ENCODE measurements around the gene EYS.
A peak's percentile ranks its signal among the peaks of the same experiment; 100 is the strongest.

Gene EYS

GRCh38 chr6:64591676-64592036 lies 1115.4 kb downstream of the EYS start:
- no peak for DNase-seq (ENCODE audit: low read depth)

- no peak for DNase-seq (ENCODE audit: low read depth)
Measured at GRCh38 chr6:64590965-64591675, 1115.9 kb downstream of the EYS start.

GRCh38 chr6:64589961-64590360 lies 1117.1 kb downstream of the EYS start:
- no peak for DNase-seq (ENCODE audit: low read depth)

- DNase-seq (ENCODE audit: low read depth), result peak; percentile 72
Measured at GRCh38 chr6:64580346-64580745, 1126.7 kb downstream of the EYS start.

GRCh38 chr6:64553249-64553786 lies 1153.7 kb downstream of the EYS start:
- no peak for DNase-seq (ENCODE audit: low read depth)

GRCh38 chr6:64547594-64548268 lies 1159.3 kb downstream of the EYS start:
- no peak for DNase-seq (ENCODE audit: low read depth)

GRCh38 chr6:64539917-64540316 lies 1167.1 kb downstream of the EYS start:
- DNase-seq (ENCODE audit: low read depth), result no peak

- no peak for DNase-seq (ENCODE audit: low read depth)
Measured at GRCh38 chr6:64538722-64539121, 1168.3 kb downstream of the EYS start.

- DNase-seq (ENCODE audit: low read depth), result no peak
Measured at GRCh38 chr6:64527899-64528298, 1179.1 kb downstream of the EYS start.

GRCh38 chr6:64522859-64523258 lies 1184.2 kb downstream of the EYS start:
- DNase-seq (ENCODE audit: low read depth), result no peak

GRCh38 chr6:64520050-64520449 lies 1187.0 kb downstream of the EYS start:
- peak; percentile 98 for DNase-seq (ENCODE audit: low read depth)

- DNase-seq (ENCODE audit: low read depth), result no peak
Measured at GRCh38 chr6:64516393-64516792, 1190.6 kb downstream of the EYS start.

GRCh38 chr6:64507661-64508060 lies 1199.4 kb downstream of the EYS start:
- no peak for DNase-seq (ENCODE audit: low read depth)

- no peak for DNase-seq (ENCODE audit: low read depth)
Measured at GRCh38 chr6:64505312-64505711, 1201.7 kb downstream of the EYS start.

GRCh38 chr6:64504503-64504902 lies 1202.5 kb downstream of the EYS start:
- DNase-seq (ENCODE audit: low read depth), result peak; percentile 21

GRCh38 chr6:64502801-64503200 lies 1204.2 kb downstream of the EYS start:
- DNase-seq (ENCODE audit: low read depth), result peak; percentile 35

GRCh38 chr6:64497634-64498033 lies 1209.4 kb downstream of the EYS start:
- DNase-seq (ENCODE audit: low read depth), result no peak

- no peak for DNase-seq (ENCODE audit: low read depth)
Measured at GRCh38 chr6:64489763-64490162, 1217.3 kb downstream of the EYS start.

GRCh38 chr6:64486578-64487351 lies 1220.3 kb downstream of the EYS start:
- no peak for DNase-seq (ENCODE audit: low read depth)

GRCh38 chr6:64483956-64484499 lies 1223.0 kb downstream of the EYS start:
- no peak for DNase-seq (ENCODE audit: low read depth)

- DNase-seq (ENCODE audit: low read depth), result no peak
Measured at GRCh38 chr6:64482631-64483030, 1224.4 kb downstream of the EYS start.

GRCh38 chr6:64479134-64479533 lies 1227.9 kb downstream of the EYS start:
- DNase-seq (ENCODE audit: low read depth), result no peak

- peak; percentile 62 for DNase-seq (ENCODE audit: low read depth)
Measured at GRCh38 chr6:64477391-64477790, 1229.6 kb downstream of the EYS start.
